B cell (primary cell): ENCODE data around the gene PLA2G4C. TPM values are rescaled to one million over a fixed set of nuclear protein-coding genes. Genes with fewer than 3 reads are reported as not detected.

ENCODE experiments used
- ATAC-seq: fragments of 200-7000 bp; cut with Tn5 transposase; one replicate; pipeline ENCODE4 v1.10.0; 2021; ENCODE audit warnings: low read depth, mild to moderate bottlenecking, moderate number of reproducible peaks, moderate library complexity
- CTCF ChIA-PET: fragments of 350-600 bp; sonication (Branson Sonifier 250); formaldehyde crosslinking; loops from one replicate; lab custom pipeline; 2021; ENCODE audit warnings: antibody characterized with exemption, inconsistent platforms; lab: Charles Lee
- POLR2A ChIA-PET: fragments of 350-600 bp; sonication (Branson Sonifier 250); formaldehyde crosslinking; loops from one replicate; lab custom pipeline; 2021; ENCODE audit warnings: antibody characterized with exemption; lab: Charles Lee
- DNase-seq: peaks from one replicate; pipeline ENCODE4 v3.0.0; 2013
- H2AFZ ChIP-seq: 2 replicates; pipeline ENCODE4 v1.6.1; 2012; ENCODE audit warnings: mild to moderate bottlenecking, low read depth, low read length; ENCODE audit not compliant: insufficient read depth, poor library complexity, severe bottlenecking
- H3K27ac ChIP-seq, 2 donors: 1 replicate in 1 of 2; 2 replicates in 1 of 2; pipeline ENCODE4 v1.5.1; 2012 to 2013; ENCODE audit warnings: low read length in 2 of 2, mild to moderate bottlenecking in 2 of 2, moderate library complexity in 1 of 2
- H3K27me3 ChIP-seq, 4 experiments: fragments of 200-600 bp in 1 of 4; sonication (generic) in 1 of 4; replicated peaks in 1 of 4; 1 replicate in 2 of 4; 2 replicates in 2 of 4; pipeline versions ENCODE4 v1.6.1 to v1.7.0; 2013 to 2016; ENCODE audit warnings: low read length in 3 of 4, mild to moderate bottlenecking in 2 of 4, mixed read lengths in 1 of 4, moderate library complexity in 1 of 4; ENCODE audit not compliant: insufficient read depth in 4 of 4, control insufficient read depth in 3 of 4; ENCODE audit errors: control extremely low read depth in 1 of 4
- H3K36me3 ChIP-seq, 2 experiments: replicated peaks in 1 of 2; 1 replicate in 1 of 2; 2 replicates in 1 of 2; pipeline versions ENCODE4 v1.6.1 to v1.7.1; 2013; ENCODE audit warnings: low read length in 1 of 2; ENCODE audit not compliant: insufficient read depth in 2 of 2, control insufficient read depth in 1 of 2; ENCODE audit errors: control extremely low read depth in 1 of 2, extremely low read depth in 1 of 2
- H3K4me1 ChIP-seq, 2 donors: fragments of 200-600 bp in 1 of 2; sonication (generic) in 1 of 2; 1 replicate in 1 of 2; 2 replicates in 1 of 2; pipeline versions ENCODE4 v1.5.1 to v1.6.1; 2013 to 2017; ENCODE audit warnings: low read length in 2 of 2; ENCODE audit not compliant: control insufficient read depth in 2 of 2, insufficient read depth in 2 of 2
- H3K4me2 ChIP-seq: replicated peaks from 2 replicates; pipeline ENCODE3; 2012; ENCODE audit warnings: mild to moderate bottlenecking, low read depth, low read length; ENCODE audit not compliant: poor library complexity, severe bottlenecking
- H3K4me3 ChIP-seq, 5 experiments: fragments of 200-600 bp in 1 of 5; sonication (generic) in 1 of 5; 1 replicate in 3 of 5; 2 replicates in 2 of 5; pipeline versions ENCODE4 v1.5.1 to v1.7.0; 2011 to 2016; ENCODE audit warnings: low read length in 4 of 5, mild to moderate bottlenecking in 4 of 5, low read depth in 2 of 5, control low read depth in 1 of 5, moderate library complexity in 1 of 5; ENCODE audit not compliant: insufficient read depth in 1 of 5; ENCODE audit errors: control extremely low read depth in 1 of 5, extremely low read depth in 1 of 5
- H3K79me2 ChIP-seq: fragments of 200-600 bp; sonication (generic); one replicate; pipeline ENCODE4 v1.6.0; 2016; ENCODE audit warnings: low read length; ENCODE audit not compliant: control insufficient read depth, insufficient read depth
- H3K9ac ChIP-seq: fragments of 200-600 bp; sonication (generic); 2 replicates; pipeline ENCODE4 v1.6.1; 2017; ENCODE audit warnings: mild to moderate bottlenecking, low read length, moderate library complexity
- H3K9me3 ChIP-seq, 3 donors: one replicate each; pipeline versions ENCODE4 v1.6.1 to v1.7.1; 2013; ENCODE audit warnings: low read length in 2 of 3; ENCODE audit not compliant: control insufficient read depth in 2 of 3, insufficient read depth in 1 of 3; ENCODE audit errors: control extremely low read depth in 1 of 3
- H4K20me1 ChIP-seq: 2 replicates; pipeline ENCODE4 v1.6.0; 2012; ENCODE audit warnings: mild to moderate bottlenecking, low read length; ENCODE audit not compliant: insufficient read depth, control insufficient read depth, poor library complexity, severe bottlenecking
- H3K27ac Mint-ChIP-seq: one replicate; pipeline ENCODE4 v1.8.0; 2021; ENCODE audit warnings: mixed read lengths
- H3K27me3 Mint-ChIP-seq: one replicate; pipeline ENCODE4 v1.8.0; 2021; ENCODE audit warnings: mixed read lengths
- H3K4me1 Mint-ChIP-seq: one replicate; pipeline ENCODE4 v1.8.0; 2021; ENCODE audit warnings: mixed read lengths
- H3K4me3 Mint-ChIP-seq: one replicate; pipeline ENCODE4 v1.8.0; 2021; ENCODE audit warnings: mixed read lengths
- H3K9me3 Mint-ChIP-seq: one replicate; pipeline ENCODE4 v1.8.0; 2022; ENCODE audit warnings: mixed read lengths; ENCODE audit not compliant: insufficient read depth
- CTCF ChIP-seq: fragments of 200-600 bp; IDR thresholded peaks from one replicate; pipeline ENCODE4 v1.8.0; 2022; ENCODE audit warnings: antibody characterized with exemption, mild to moderate bottlenecking
- EZH2 ChIP-seq: IDR thresholded peaks from 2 replicates; pipeline ENCODE4 v1.6.1; 2012; ENCODE audit warnings: borderline replicate concordance, low read depth, mild to moderate bottlenecking, moderate library complexity, low read length; ENCODE audit not compliant: insufficient read depth, poor library complexity, severe bottlenecking
- WGBS: methylation state at CpG from one replicate; pipeline ENCODE4 v1.1.5; 2013; ENCODE audit warnings: missing lambda C conversion rate; ENCODE audit not compliant: insufficient coverage; 5-methylcytosine and 5-hydroxymethylcytosine counted together
- intact Hi-C: fragments of 100-400 bp; cut with micrococcal nuclease; formaldehyde crosslinking; loops from one replicate; pipeline ENCODE4 v1.10.0; 2022
- polyA plus RNA-seq: library from polyadenylated mRNA; depleted of rRNA; stranded (reverse); fragments of >200 nt; gene quantifications from 2 replicates; pipeline ENCODE4 v1.2.3, GENCODE V29; 2012
- total RNA-seq, 2 donors: library from RNA; stranded (reverse); fragments of 120-200 nt in 1 of 2; gene quantifications; 1 replicate in 1 of 2; 2 replicates in 1 of 2; pipeline versions ENCODE4 v1.2.3 to v1.2.4, GENCODE V29; 2013 to 2022

The PLA2G4C gene
- total and polyA plus RNA-seq, 2 donors (not counting 1 experiment from before 2014, with no cell fraction given), result 11.1 to 12.3 TPM

GRCh38 chr19:48127561-48127960, 16.9 kb upstream of the PLA2G4C start:
- no peak overlapping the region for H2AFZ ChIP-seq
- 100% methylated on average over 4 of the region's 6 CpGs for WGBS
- no peaks in the 10 kb centered on the region for H3K27me3 ChIP-seq
- ATAC-seq, result no peak
- ChIA-PET POLR2A (no interaction called here), CTCF (no interaction called here)
- no peaks in the 10 kb centered on the region for H4K20me1 ChIP-seq
- H3K9ac ChIP-seq, result no peak overlapping the region
- no peaks in the 10 kb centered on the region for H3K79me2 ChIP-seq
- no peak overlapping the region for H3K27ac Mint-ChIP-seq
- no peak overlapping the region for H3K27ac ChIP-seq
- H3K4me1 ChIP-seq, result peaks cover 0 to 2% of the 10 kb centered on the region in 2 donors
- H3K9me3 ChIP-seq, result peaks cover 0 to 10% (median 0%) of the 10 kb centered on the region in 3 donors
- H3K9me3 Mint-ChIP-seq, result no peaks in the 10 kb centered on the region
- H3K4me2 ChIP-seq, result no peak overlapping the region
- no peak overlapping the region for H3K4me3 ChIP-seq
- DNase-seq, result no peak
- peaks cover 0 to 36% of the 10 kb centered on the region in 2 experiments for H3K36me3 ChIP-seq
- no peak overlapping the region for H3K4me3 Mint-ChIP-seq
- TF ChIP-seq EZH2 (no peak), CTCF (no peak)
- intact Hi-C loops, result no loop called here
- peaks cover under 1% of the 10 kb centered on the region for H3K4me1 Mint-ChIP-seq
- H3K27me3 Mint-ChIP-seq, result no peaks in the 10 kb centered on the region

- no peak overlapping the region for H3K9ac ChIP-seq
- POLR2A ChIA-PET, result no interaction called here
- Mint-ChIP-seq H3K9me3 (no peaks in the 10 kb centered on the region), H3K27ac (no peak overlapping the region), H3K27me3 (no peaks in the 10 kb centered on the region), H3K4me1 (peaks cover 10% of the 10 kb centered on the region), H3K4me3 (no peak overlapping the region)
- 97% methylated on average over 9 of the region's 12 CpGs for WGBS
- H3K27me3 ChIP-seq, result no peaks in the 10 kb centered on the region
- peaks cover 0 to 17% (median 0%) of the 10 kb centered on the region in 3 donors for H3K9me3 ChIP-seq
- DNase-seq (no peak), ATAC-seq (no peak)
- H4K20me1 ChIP-seq, result no peaks in the 10 kb centered on the region
- H2AFZ ChIP-seq, result no peak overlapping the region
- CTCF ChIA-PET, result interaction anchor here (0.6 to 1.6 kb wide), 4 partner anchors 16 to 118 kb away, joined by 3 to 5 read pairs (median 5); no protein-coding TSS in a partner anchor
- H3K27ac ChIP-seq, result no peak overlapping the region
- H3K4me2 ChIP-seq, result no peak overlapping the region
- H3K36me3 ChIP-seq, result peaks cover 0 to 25% of the 10 kb centered on the region in 2 experiments
- no peaks in the 10 kb centered on the region for H3K79me2 ChIP-seq
- no peak overlapping the region for H3K4me3 ChIP-seq
- intact Hi-C loops, result no loop called here
- no peak for TF ChIP-seq EZH2
- TF ChIP-seq CTCF, result no peak
- peaks cover 8 to 12% of the 10 kb centered on the region in 2 donors for H3K4me1 ChIP-seq
Observed at GRCh38 chr19:48123907-48124651, 13.5 kb upstream of the PLA2G4C start.
